DND-41 (cell line): ENCODE measurements around the gene MED12.

ENCODE experiments used
- CTCF ChIP-seq: IDR thresholded peaks from 2 replicates; pipeline ENCODE4 v1.5.1; 2012; ENCODE audit warnings: borderline replicate concordance, low read length, moderate library complexity, mild to moderate bottlenecking; ENCODE audit not compliant: poor library complexity, severe bottlenecking; ENCODE audit errors: extremely low read depth
- EZH2 ChIP-seq: IDR thresholded peaks from 3 replicates; pipeline ENCODE4 v1.6.1; 2012; ENCODE audit warnings: borderline replicate concordance, low read depth, mild to moderate bottlenecking, moderate library complexity, low read length, inconsistent platforms; ENCODE audit not compliant: severe bottlenecking

GRCh38 chrX:71147496-71148277, 29.3 kb downstream of the MED12 start:
- TF ChIP-seq EZH2 (no peak), CTCF (no peak)
